KMS-11 (cell line): Measurements from ENCODE around the gene CD86.

ENCODE experiments used
- H2AFZ ChIP-seq: fragments of 200-600 bp; sonication (generic); 2 replicates; pipeline ENCODE4 v1.6.1; 2016; ENCODE audit warnings: antibody characterized with exemption, mixed run types, low read depth
- H3K27ac ChIP-seq: fragments of 200-600 bp; sonication (generic); 2 replicates; pipeline ENCODE4 v1.6.1; 2016; ENCODE audit warnings: mild to moderate bottlenecking, mixed run types
- H3K27me3 ChIP-seq: fragments of 200-600 bp; sonication (generic); 2 replicates; pipeline ENCODE4 v1.6.1; 2017; ENCODE audit warnings: mild to moderate bottlenecking, low read depth, mixed run types, moderate library complexity; ENCODE audit not compliant: insufficient read depth
- H3K36me3 ChIP-seq: fragments of 200-600 bp; sonication (generic); 2 replicates; pipeline ENCODE4 v1.6.1; 2017; ENCODE audit warnings: mild to moderate bottlenecking, mixed run types; ENCODE audit not compliant: insufficient read depth
- H3K4me1 ChIP-seq: fragments of 200-600 bp; sonication (generic); 2 replicates; pipeline ENCODE4 v1.6.1; 2016; ENCODE audit warnings: mild to moderate bottlenecking, low read depth, mixed run types; ENCODE audit not compliant: poor library complexity, severe bottlenecking
- H3K4me2 ChIP-seq: fragments of 200-600 bp; sonication (generic); 2 replicates; pipeline ENCODE4 v1.7.0; 2016; ENCODE audit warnings: mild to moderate bottlenecking, mixed run types
- H3K4me3 ChIP-seq: fragments of 200-600 bp; sonication (generic); IDR thresholded peaks from 2 replicates; pipeline ENCODE4 v1.6.1; 2017; ENCODE audit warnings: low read depth, low read length, mixed read lengths; ENCODE audit not compliant: insufficient read depth
- H3K79me2 ChIP-seq: fragments of 200-600 bp; sonication (generic); 2 replicates; pipeline ENCODE4 v1.6.1; 2016; ENCODE audit warnings: low read depth, mixed run types; ENCODE audit not compliant: insufficient read depth
- H3K9ac ChIP-seq: fragments of 200-600 bp; sonication (generic); 2 replicates; pipeline ENCODE4 v1.6.1; 2016; ENCODE audit warnings: mild to moderate bottlenecking, mixed run types
- H4K20me1 ChIP-seq: fragments of 200-600 bp; sonication (generic); 2 replicates; pipeline ENCODE4 v1.6.1; 2016; ENCODE audit warnings: mild to moderate bottlenecking, mixed run types; ENCODE audit not compliant: insufficient read depth
- CTCF ChIP-seq: fragments of 200-600 bp; sonication (generic); conservative IDR thresholded peaks from 2 replicates; pipeline ENCODE4 v1.6.1; 2017; ENCODE audit warnings: low read depth, mild to moderate bottlenecking, antibody characterized with exemption, low read length, moderate library complexity, mixed read lengths

CD86 gene

GRCh38 chr3:122079524-122080206, 24.5 kb downstream of the CD86 start:
- TF ChIP-seq CTCF, result no peak
- Histone ChIP-seq H2AFZ (no peak overlapping the region), H3K36me3 (no peaks in the 10 kb centered on the region), H3K27ac (no peak overlapping the region), H3K79me2 (no peaks in the 10 kb centered on the region), H3K4me2 (no peak overlapping the region), H3K4me3 (no peak overlapping the region), H3K4me1 (no peaks in the 10 kb centered on the region), H4K20me1 (no peaks in the 10 kb centered on the region), H3K9ac (no peak overlapping the region), H3K27me3 (no peaks in the 10 kb centered on the region)

DNA sequence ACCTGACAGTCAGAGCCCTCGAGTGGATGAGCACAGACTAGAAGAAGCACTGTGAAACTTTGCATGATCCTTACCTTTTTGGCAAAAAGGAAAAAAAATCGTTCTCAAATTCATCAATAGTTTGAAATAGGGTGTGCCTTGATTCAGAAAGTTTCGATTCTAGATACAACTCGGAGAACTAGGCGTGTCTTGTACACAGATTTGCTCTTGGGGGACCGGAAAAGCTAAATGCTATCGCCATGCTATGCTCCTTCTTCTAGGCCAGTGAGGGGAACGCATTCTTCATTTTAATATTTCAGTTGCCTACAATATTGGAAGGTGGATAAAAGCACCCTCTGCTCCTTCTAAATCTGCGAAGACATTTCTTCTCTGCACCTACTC, 25.0 kb downstream of the CD86 start:
- Histone ChIP-seq H3K27ac (no peak overlapping the region), H3K4me1 (no peaks in the 10 kb centered on the region), H3K36me3 (no peaks in the 10 kb centered on the region), H3K9ac (no peak overlapping the region), H4K20me1 (no peaks in the 10 kb centered on the region), H3K79me2 (no peaks in the 10 kb centered on the region), H3K4me3 (no peak overlapping the region), H3K4me2 (no peak overlapping the region), H3K27me3 (no peaks in the 10 kb centered on the region), H2AFZ (no peak overlapping the region)
- TF ChIP-seq CTCF, result no peak

DNA sequence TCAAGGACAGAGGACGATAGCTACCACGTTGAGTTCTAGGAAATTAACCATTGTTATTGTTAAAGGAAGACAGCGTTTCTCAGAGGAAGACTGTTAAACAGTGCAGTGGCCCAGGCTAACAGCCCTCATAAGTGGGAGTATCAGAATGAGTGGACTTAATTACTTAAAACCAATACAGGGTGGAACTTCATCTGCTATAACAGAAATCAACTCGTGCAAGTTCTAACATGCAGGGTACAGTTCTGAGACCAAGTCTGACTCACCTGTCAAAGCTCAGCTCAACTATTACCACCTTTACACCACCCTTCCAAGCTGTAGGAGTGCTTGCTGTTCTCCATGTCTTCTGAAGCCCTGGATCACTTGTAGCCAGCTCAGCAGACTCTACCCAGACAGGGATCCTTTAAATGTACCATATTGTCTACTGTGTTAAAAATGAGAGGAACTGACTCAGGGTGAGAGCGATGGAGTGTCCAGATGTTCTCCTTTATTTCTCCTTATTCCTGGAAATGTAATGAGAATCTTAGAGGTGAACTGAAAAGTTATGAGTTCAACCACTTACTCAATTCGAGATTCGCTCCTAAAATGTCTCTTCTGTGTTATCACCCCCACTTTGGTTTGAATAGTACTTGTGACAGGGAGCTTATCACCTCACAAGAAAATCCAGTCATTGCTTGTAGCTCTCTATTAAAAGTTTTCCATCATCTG, 26.5 kb downstream of the CD86 start:
- Histone ChIP-seq H3K79me2 (no peaks in the 10 kb centered on the region), H3K27me3 (no peaks in the 10 kb centered on the region), H4K20me1 (no peaks in the 10 kb centered on the region), H3K9ac (no peak overlapping the region), H2AFZ (no peak overlapping the region), H3K27ac (no peak overlapping the region), H3K4me2 (no peak overlapping the region), H3K4me3 (no peak overlapping the region), H3K36me3 (no peaks in the 10 kb centered on the region), H3K4me1 (no peaks in the 10 kb centered on the region)
- TF ChIP-seq CTCF, result no peak

- no peak overlapping the region for H3K27ac ChIP-seq
- no peaks in the 10 kb centered on the region for H3K36me3 ChIP-seq
- H3K79me2 ChIP-seq, result no peaks in the 10 kb centered on the region
- no peaks in the 10 kb centered on the region for H3K27me3 ChIP-seq
- H3K4me1 ChIP-seq, result no peaks in the 10 kb centered on the region
- no peak overlapping the region for H3K9ac ChIP-seq
- TF ChIP-seq CTCF, result no peak
- H3K4me2 ChIP-seq, result no peak overlapping the region
- H4K20me1 ChIP-seq, result no peaks in the 10 kb centered on the region
- H2AFZ ChIP-seq, result no peak overlapping the region
- no peak overlapping the region for H3K4me3 ChIP-seq
Measured at GRCh38 chr3:122082357-122082756, 27.2 kb downstream of the CD86 start.
